ENCODE data around the gene REV1.

GRCh38 chr2:99467390-99467789 lies 22.4 kb downstream of the REV1 start:
- TF ChIP-seq MNT (conservative IDR thresholded peaks at IDR 0.05), result no peak
- TF ChIP-seq FOXM1 (IDR thresholded peaks at IDR 0.05; ENCODE audit: low read depth), result no peak
- no peak for TF ChIP-seq FOXM1 (CRISPR knock-in tag; IDR thresholded peaks at IDR 0.05; ENCODE audit: low read depth)
- no peak for TF ChIP-seq MAFG (tag; conservative IDR thresholded peaks at IDR 0.05)
- TF ChIP-seq, protein P1, sequence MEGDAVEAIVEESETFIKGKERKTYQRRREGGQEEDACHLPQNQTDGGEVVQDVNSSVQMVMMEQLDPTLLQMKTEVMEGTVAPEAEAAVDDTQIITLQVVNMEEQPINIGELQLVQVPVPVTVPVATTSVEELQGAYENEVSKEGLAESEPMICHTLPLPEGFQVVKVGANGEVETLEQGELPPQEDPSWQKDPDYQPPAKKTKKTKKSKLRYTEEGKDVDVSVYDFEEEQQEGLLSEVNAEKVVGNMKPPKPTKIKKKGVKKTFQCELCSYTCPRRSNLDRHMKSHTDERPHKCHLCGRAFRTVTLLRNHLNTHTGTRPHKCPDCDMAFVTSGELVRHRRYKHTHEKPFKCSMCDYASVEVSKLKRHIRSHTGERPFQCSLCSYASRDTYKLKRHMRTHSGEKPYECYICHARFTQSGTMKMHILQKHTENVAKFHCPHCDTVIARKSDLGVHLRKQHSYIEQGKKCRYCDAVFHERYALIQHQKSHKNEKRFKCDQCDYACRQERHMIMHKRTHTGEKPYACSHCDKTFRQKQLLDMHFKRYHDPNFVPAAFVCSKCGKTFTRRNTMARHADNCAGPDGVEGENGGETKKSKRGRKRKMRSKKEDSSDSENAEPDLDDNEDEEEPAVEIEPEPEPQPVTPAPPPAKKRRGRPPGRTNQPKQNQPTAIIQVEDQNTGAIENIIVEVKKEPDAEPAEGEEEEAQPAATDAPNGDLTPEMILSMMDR (IDR thresholded peaks at IDR 0.05 in 2 of 3, conservative IDR thresholded peaks at IDR 0.05 in 1 of 3; ENCODE audit: insufficient read depth in 2 of 3, low read depth in 1 of 3, low read length in 3 of 3), result no peak
- no peak for TF ChIP-seq SOX6 (IDR thresholded peaks at IDR 0.05)
- no peak for TF ChIP-seq HDAC2 (IDR thresholded peaks at IDR 0.05)
- no peak for TF ChIP-seq ZNF57 (CRISPR knock-in tag; IDR thresholded peaks at IDR 0.05)
